GM12878 (cell line): Measurements from ENCODE around the gene SMIM14. TPM values are rescaled to one million over a fixed set of nuclear protein-coding genes. Genes with fewer than 3 reads are reported as not detected.

Experiments used
- ATAC-seq: fragments of 200-7000 bp; cut with Tn5 transposase; 3 replicates; pipeline ENCODE4 v1.9.1; 2020; ENCODE audit warnings: mild to moderate bottlenecking, moderate library complexity
- BruUV-seq: library from RNA; stranded (reverse); fragments of 400-500 nt; replicated peaks from 2 replicates; lab custom pipeline; 2021; lab: Mats Ljungman, UMichigan
- CTCF ChIA-PET: fragments of 300-600 bp; sonication (Branson Sonifier 250); formaldehyde crosslinking; extraction: SDS; loops from one replicate; lab custom pipeline; 2021; ENCODE audit warnings: inconsistent platforms; lab: Yijun Ruan, JAX
- POLR2A ChIA-PET: fragments of 350-600 bp; formaldehyde crosslinking; extraction: SDS; loops from one replicate; lab custom pipeline; 2021; ENCODE audit warnings: inconsistent platforms; lab: Charles Lee
- RAD21 ChIA-PET: fragments of 300-600 bp; sonication (Branson Sonifier 250); formaldehyde crosslinking; loops from one replicate; lab custom pipeline; 2023; ENCODE audit warnings: antibody characterized with exemption; ENCODE audit not compliant: unreplicated experiment; lab: Charles Lee
- SMC1A ChIA-PET: fragments of 300-600 bp; sonication (Branson Sonifier 250); formaldehyde crosslinking; loops from one replicate; lab custom pipeline; 2023; ENCODE audit not compliant: unreplicated experiment, uncharacterized antibody; lab: Charles Lee
- DNase-seq: peaks from one replicate; pipeline ENCODE4 v3.0.0-alpha.2; 2011; ENCODE audit warnings: low read depth, low spot score
- FAIRE-seq: peaks from 3 replicates; lab custom pipeline; 2011; peaks lifted over from hg19 to GRCh38; lab: Jason Lieb, UNC
- H2AFZ ChIP-seq: 2 replicates; pipeline ENCODE4 v1.6.0; 2011; ENCODE audit warnings: low read depth, low read length, control low read depth; ENCODE audit not compliant: control insufficient read depth
- H3K27ac ChIP-seq: 2 replicates; pipeline ENCODE4 v1.5.1; 2011; ENCODE audit warnings: control low read depth; ENCODE audit not compliant: control insufficient read depth, insufficient read depth
- H3K27me3 ChIP-seq, 2 experiments: replicated peaks in 1 of 2; 2 replicates each; pipeline versions ENCODE4 v1.6.0 to v1.6.1; 2011; ENCODE audit warnings: low read length in 1 of 2; ENCODE audit not compliant: control insufficient read depth in 2 of 2, insufficient read depth in 2 of 2
- H3K36me3 ChIP-seq, 2 experiments: 2 replicates each; pipeline ENCODE4 v1.5.1; 2011; ENCODE audit warnings: low read length in 1 of 2; ENCODE audit not compliant: control insufficient read depth in 2 of 2, insufficient read depth in 2 of 2
- H3K4me1 ChIP-seq: 2 replicates; pipeline ENCODE4 v1.6.1; 2011; ENCODE audit warnings: mild to moderate bottlenecking, low read length, moderate library complexity, mixed read lengths; ENCODE audit not compliant: control insufficient read depth, insufficient read depth
- H3K4me2 ChIP-seq: 2 replicates; pipeline ENCODE4 v1.6.0; 2011; ENCODE audit warnings: control low read depth; ENCODE audit not compliant: control insufficient read depth, insufficient read depth
- H3K4me3 ChIP-seq: fragments of 200-600 bp; sonication (generic); 2 replicates; pipeline ENCODE4 v1.5.1; 2016
- H3K79me2 ChIP-seq: 2 replicates; pipeline ENCODE4 v1.6.0; 2011; ENCODE audit warnings: low read length; ENCODE audit not compliant: control insufficient read depth, insufficient read depth
- H3K9ac ChIP-seq: 2 replicates; pipeline ENCODE4 v1.8.0; 2011; ENCODE audit warnings: low read length, control low read depth, mixed read lengths; ENCODE audit not compliant: control insufficient read depth, insufficient read depth
- H3K9me3 ChIP-seq: replicated peaks from 3 replicates; pipeline ENCODE4 v1.5.1; 2011; ENCODE audit warnings: mild to moderate bottlenecking, low read length; ENCODE audit not compliant: control insufficient read depth, insufficient read depth
- H4K20me1 ChIP-seq: 2 replicates; pipeline ENCODE4 v1.6.0; 2011; ENCODE audit not compliant: control insufficient read depth, insufficient read depth
- CBFB ChIP-seq: IDR thresholded peaks from 2 replicates; pipeline ENCODE4 v1.6.1; 2016; ENCODE audit warnings: antibody characterized with exemption, low read depth
- CHD2 ChIP-seq: IDR thresholded peaks from 2 replicates; pipeline ENCODE4 v1.6.1; 2011; ENCODE audit warnings: low read depth, low read length, improper control_type of control experiment, borderline replicate concordance
- DPF2 ChIP-seq: fragments of 450-650 bp; IDR thresholded peaks from 2 replicates; pipeline ENCODE4 v1.6.1; 2017; ENCODE audit warnings: mild to moderate bottlenecking
- FOS ChIP-seq: IDR thresholded peaks from 3 replicates; pipeline ENCODE4 v1.6.1; 2011; ENCODE audit warnings: borderline replicate concordance; ENCODE audit not compliant: insufficient read length; ENCODE audit errors: extremely low read depth
- NR2C1 ChIP-seq: fragments of 450-650 bp; IDR thresholded peaks from 2 replicates; pipeline ENCODE4 v1.6.1; 2017; ENCODE audit warnings: antibody characterized with exemption, mild to moderate bottlenecking, moderate library complexity
- RUNX3 ChIP-seq: IDR thresholded peaks from 2 replicates; pipeline ENCODE4 v1.6.1; 2012; ENCODE audit warnings: low read length, inconsistent platforms
- SPI1 ChIP-seq: IDR thresholded peaks from 2 replicates; pipeline ENCODE4 v1.6.1; 2011; ENCODE audit warnings: low read depth, mild to moderate bottlenecking, low read length, moderate library complexity, borderline replicate concordance; ENCODE audit not compliant: insufficient read depth
- SUZ12 ChIP-seq: fragments of 200-600 bp; sonication (generic); IDR thresholded peaks from one replicate; pipeline ENCODE4 v1.6.1; 2018; ENCODE audit warnings: antibody characterized with exemption, mild to moderate bottlenecking; ENCODE audit not compliant: unreplicated experiment
- TAF1 ChIP-seq: IDR thresholded peaks from 2 replicates; pipeline ENCODE4 v1.6.1; 2011; ENCODE audit warnings: mild to moderate bottlenecking, low read depth, low read length, borderline replicate concordance
- WGBS: methylation state at CpG from one replicate; pipeline ENCODE4 v1.1.6; 2016; ENCODE audit warnings: low lambda C conversion rate; ENCODE audit not compliant: insufficient replicate concordance, insufficient coverage; ENCODE audit errors: missing lambda C conversion rate; 5-methylcytosine and 5-hydroxymethylcytosine counted together
- in situ Hi-C: fragments of 300-500 bp; cut with MboI; formaldehyde crosslinking; loops from 9 replicates; pipeline ENCODE4 v1.14.3; 2018; ENCODE audit warnings: mixed read lengths
- intact Hi-C: fragments of 100-400 bp; cut with micrococcal nuclease; formaldehyde crosslinking; loops from one replicate; pipeline ENCODE4 v1.14.2; 2022; ENCODE audit not compliant: unreplicated experiment
- polyA plus RNA-seq, 11 experiments: library from polyadenylated mRNA; depleted of rRNA in 4 of 11; unstranded in 6 of 11; stranded (reverse) in 5 of 11; fragments of >200 nt; fragmentation: Nextera tagmentation in 4 of 11; fragmentation: Illumina TruSeq in 1 of 11; extraction: Ambion mirVana in 4 of 11; extraction: Trizol in 1 of 11; gene quantifications; 1 replicate in 1 of 11; 2 replicates in 10 of 11; pipeline versions ENCODE4 v1.2.1 to v1.2.3, GENCODE V29; 2011 to 2016; ENCODE audit warnings: inconsistent platforms in 2 of 11, missing spikeins in 2 of 11, low read depth in 1 of 11
- total RNA-seq, 4 experiments: library from RNA; depleted of rRNA in 3 of 4; stranded (reverse); fragments of >200 nt in 3 of 4; fragmentation: Illumina TruSeq in 1 of 4; extraction: Trizol in 1 of 4; gene quantifications; 2 replicates each; pipeline versions ENCODE4 v1.2.1 to v1.2.3, GENCODE V29; 2013 to 2021
- TF ChIP-seq, protein P1 (sequence below): IDR thresholded peaks from 2 replicates; pipeline ENCODE4 v1.6.1; 2011; ENCODE audit warnings: mild to moderate bottlenecking, low read depth, low read length, moderate library complexity; ENCODE audit not compliant: insufficient replicate concordance

SMIM14 gene
- total and polyA plus RNA-seq, 10 of the 15 experiments (the other 5 are each of a cell fraction or from before 2014, with no cell fraction given), result 125 to 671 (median 188) TPM

DNA sequence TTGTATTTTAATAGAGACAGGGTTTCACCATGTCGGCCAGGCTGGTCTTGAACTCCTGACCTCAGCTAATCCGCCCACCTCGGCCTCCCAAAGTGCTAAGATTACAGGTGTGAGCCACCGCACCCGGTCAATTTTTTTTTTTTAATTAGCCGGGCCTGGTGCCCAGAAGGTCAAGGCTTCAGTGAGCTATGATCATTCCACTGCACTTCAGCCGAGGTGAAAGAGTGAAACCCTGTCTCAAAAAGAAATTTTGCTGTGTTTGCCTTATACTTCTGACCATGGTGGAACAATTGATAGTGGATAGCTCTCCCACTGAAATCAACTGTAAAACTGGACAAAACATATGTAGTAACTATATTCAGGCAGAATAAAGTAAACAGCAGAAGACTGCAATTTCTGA is 24.0 kb upstream of the SMIM14 start:
- Histone ChIP-seq H4K20me1 (no peaks in the 10 kb centered on the region), H3K4me3 (no peak overlapping the region), H3K9me3 (no peaks in the 10 kb centered on the region; the same call in 1 of the 3 replicates), H3K27me3 (no peaks in the 10 kb centered on the region), H3K9ac (no peak overlapping the region), H3K4me1 (peaks cover 7% of the 10 kb centered on the region), H3K4me2 (no peak overlapping the region), H2AFZ (no peak overlapping the region), H3K27ac (no peak overlapping the region), H3K36me3 (no peaks in the 10 kb centered on the region), H3K79me2 (no peaks in the 10 kb centered on the region)
- SMC1A ChIA-PET, result interaction anchor here (1.4 to 1.5 kb wide), 2 partner anchors 9 to 194 kb away, joined by 3 to 6 read pairs; no protein-coding TSS in a partner anchor
- intact Hi-C loops (no loop called here), in situ Hi-C loops (no loop called here)
- TF ChIP-seq FOS (no peak), TAF1 (no peak), RUNX3 (no peak), CBFB (no peak), SUZ12 (no peak), DPF2 (no peak)
- DNase-seq, result no peak
- CTCF ChIA-PET, result interaction anchor here (0.6 to 1.6 kb wide), 2 partner anchors 193 to 284 kb away, joined by 3 read pairs; no protein-coding TSS in a partner anchor
- FAIRE-seq, result no peak
- 75% methylated on average over 7 of the region's 7 CpGs for WGBS
- RAD21 ChIA-PET, result interaction anchor here (0.6 kb wide), 1 partner anchor 116 kb away, joined by 5 read pairs; no protein-coding TSS in a partner anchor
- BruUV-seq, result no TSS peak
- ATAC-seq, result no peak
- POLR2A ChIA-PET, result interaction anchor here (0.6 to 0.7 kb wide), 3 partner anchors 71 to 507 kb away, joined by 3 to 8 read pairs (median 3); no protein-coding TSS in a partner anchor

GRCh38 chr4:39660757-39661156 is 22.1 kb upstream of the SMIM14 start:
- ChIA-PET CTCF (interaction anchor here (2.0 kb wide), 1 partner anchor 192 kb away, joined by 6 read pairs; no protein-coding TSS in a partner anchor), POLR2A (no interaction called here), SMC1A (interaction anchor here (1.0 to 6.1 kb wide), 3 partner anchors 23 to 191 kb away, joined by 3 to 45 read pairs (median 4); no protein-coding TSS in a partner anchor), RAD21 (interaction anchor here (4.0 kb wide), 1 partner anchor 192 kb away, joined by 25 read pairs; no protein-coding TSS in a partner anchor)
- Histone ChIP-seq H3K27ac (no peak overlapping the region), H3K9me3 (no peaks in the 10 kb centered on the region; the same call in 1 of the 3 replicates), H4K20me1 (no peaks in the 10 kb centered on the region), H3K27me3 (no peaks in the 10 kb centered on the region), H3K9ac (no peak overlapping the region), H3K4me2 (no peak overlapping the region), H3K36me3 (no peaks in the 10 kb centered on the region), H3K4me3 (no peak overlapping the region), H3K4me1 (peaks cover 23% of the 10 kb centered on the region), H3K79me2 (no peaks in the 10 kb centered on the region), H2AFZ (no peak overlapping the region)
- no peak for TF ChIP-seq CHD2
- TF ChIP-seq, protein P1, sequence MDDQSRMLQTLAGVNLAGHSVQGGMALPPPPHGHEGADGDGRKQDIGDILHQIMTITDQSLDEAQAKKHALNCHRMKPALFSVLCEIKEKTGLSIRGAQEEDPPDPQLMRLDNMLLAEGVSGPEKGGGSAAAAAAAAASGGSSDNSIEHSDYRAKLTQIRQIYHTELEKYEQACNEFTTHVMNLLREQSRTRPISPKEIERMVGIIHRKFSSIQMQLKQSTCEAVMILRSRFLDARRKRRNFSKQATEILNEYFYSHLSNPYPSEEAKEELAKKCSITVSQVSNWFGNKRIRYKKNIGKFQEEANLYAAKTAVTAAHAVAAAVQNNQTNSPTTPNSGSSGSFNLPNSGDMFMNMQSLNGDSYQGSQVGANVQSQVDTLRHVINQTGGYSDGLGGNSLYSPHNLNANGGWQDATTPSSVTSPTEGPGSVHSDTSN, result no peak
- TF ChIP-seq SPI1, result no peak
- no peak for TF ChIP-seq NR2C1
- in situ Hi-C loops, result no loop called here
- FAIRE-seq (no peak), DNase-seq (no peak), ATAC-seq (no peak)
- intact Hi-C loops, result no loop called here
- BruUV-seq, result no TSS peak
- 87% methylated on average over 6 of the region's 6 CpGs for whole genome bisulfite sequencing
